Measurements from ENCODE around the gene CRY2.

Gene CRY2

GRCh38 chr11:45925550-45925949, 78.3 kb downstream of the CRY2 start:
- H3K9me3 ChIP-seq (ENCODE audit: control insufficient read depth, low read length) = no peaks in the 10 kb centered on the region
- no peak overlapping the region for H3K9ac ChIP-seq (ENCODE audit: low read length)
- H3K27me3 ChIP-seq (replicated peaks; ENCODE audit: control insufficient read depth, insufficient read depth, low read length) = peaks cover 29% of the 10 kb centered on the region
- no peaks in the 10 kb centered on the region for H3K36me3 ChIP-seq (ENCODE audit: control insufficient read depth, insufficient read depth, low read length, severe bottlenecking)
- no peak for DNase-seq (ENCODE audit: low read depth)
- H3K4me1 ChIP-seq (ENCODE audit: control insufficient read depth, insufficient read depth, low read length) = no peaks in the 10 kb centered on the region
- H3K4me3 ChIP-seq (ENCODE audit: low read length) = no peak overlapping the region

- no peaks in the 10 kb centered on the region for H3K9me3 ChIP-seq (ENCODE audit: control insufficient read depth, low read length)
- no peaks in the 10 kb centered on the region for H3K4me1 ChIP-seq (ENCODE audit: control insufficient read depth, insufficient read depth, low read length)
- no peaks in the 10 kb centered on the region for H3K36me3 ChIP-seq (ENCODE audit: control insufficient read depth, insufficient read depth, low read length, severe bottlenecking)
- no peak overlapping the region for H3K9ac ChIP-seq (ENCODE audit: low read length)
- H3K27me3 ChIP-seq (replicated peaks; ENCODE audit: control insufficient read depth, insufficient read depth, low read length) = peaks cover 29% of the 10 kb centered on the region
- DNase-seq (ENCODE audit: low read depth) = no peak
- no peak overlapping the region for H3K4me3 ChIP-seq (ENCODE audit: low read length)
Observed at GRCh38 chr11:45926001-45926401, 78.7 kb downstream of the CRY2 start.

DNA sequence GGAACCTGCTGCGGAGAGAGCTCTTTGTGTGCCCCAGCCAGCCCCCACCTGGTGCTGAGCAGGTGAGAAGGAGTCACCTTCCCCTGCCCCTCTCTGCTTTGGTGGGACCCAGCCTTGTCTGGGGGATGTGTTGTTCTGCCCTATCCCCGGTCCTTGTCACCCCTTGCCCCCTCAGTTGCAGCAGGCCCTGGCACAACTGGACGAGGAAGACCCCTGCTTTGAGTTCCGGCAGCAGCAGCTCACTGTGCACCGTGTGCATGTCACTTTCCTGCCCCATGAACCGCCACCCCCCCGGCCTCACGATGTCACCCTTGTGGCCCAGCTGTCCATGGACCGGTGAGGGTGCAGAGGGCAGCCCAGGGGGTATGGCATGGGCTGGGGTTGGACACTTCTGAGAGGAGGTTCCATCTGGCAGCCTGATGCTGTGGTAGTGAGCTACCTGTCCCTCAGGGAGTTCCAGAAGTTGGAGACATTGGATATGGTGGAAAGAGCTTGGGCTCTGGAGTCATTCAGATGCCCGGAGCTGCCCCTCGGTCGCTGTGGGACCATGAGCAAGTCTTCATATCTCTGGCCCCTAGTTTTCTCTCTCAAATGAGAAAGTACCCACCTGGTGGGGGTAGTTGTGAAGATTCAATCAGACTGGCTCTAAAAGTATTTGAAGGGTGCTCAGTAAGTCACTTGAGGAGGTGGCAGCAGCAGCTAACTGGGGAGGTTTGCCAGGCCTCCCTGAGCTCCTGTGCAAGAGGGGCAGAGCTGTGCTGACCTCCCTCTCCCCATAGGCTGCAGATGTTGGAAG, 79.5 kb downstream of the CRY2 start:
- peaks cover 4% of the 10 kb centered on the region for H3K4me1 ChIP-seq (ENCODE audit: control insufficient read depth, insufficient read depth, low read length)
- H3K4me3 ChIP-seq (ENCODE audit: low read length) = no peak overlapping the region
- H3K36me3 ChIP-seq (ENCODE audit: control insufficient read depth, insufficient read depth, low read length, severe bottlenecking) = no peaks in the 10 kb centered on the region
- no peaks in the 10 kb centered on the region for H3K9me3 ChIP-seq (ENCODE audit: control insufficient read depth, low read length)
- DNase-seq (ENCODE audit: low read depth) = no peak
- no peak overlapping the region for H3K9ac ChIP-seq (ENCODE audit: low read length)
- peaks cover 29% of the 10 kb centered on the region for H3K27me3 ChIP-seq (replicated peaks; ENCODE audit: control insufficient read depth, insufficient read depth, low read length)

DNA sequence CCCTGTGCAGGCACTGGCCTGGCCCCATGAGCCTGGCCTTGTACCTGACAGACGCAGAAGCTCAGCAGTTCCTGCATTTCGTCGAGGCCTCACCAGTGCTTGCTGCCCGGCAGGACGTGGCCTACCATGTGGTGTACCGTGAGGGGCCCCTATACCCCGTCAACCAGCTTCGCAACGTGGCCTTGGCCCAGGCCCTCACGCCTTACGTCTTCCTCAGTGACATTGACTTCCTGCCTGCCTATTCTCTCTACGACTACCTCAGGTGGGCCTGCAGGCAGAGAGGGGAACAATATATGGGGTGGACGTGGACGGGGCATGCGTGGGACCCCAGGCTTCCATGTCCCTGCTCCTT, 80.0 kb downstream of the CRY2 start:
- DNase-seq (ENCODE audit: low read depth) = no peak
- peaks cover 4% of the 10 kb centered on the region for H3K36me3 ChIP-seq (ENCODE audit: control insufficient read depth, insufficient read depth, low read length, severe bottlenecking)
- no peak overlapping the region for H3K9ac ChIP-seq (ENCODE audit: low read length)
- peaks cover 10% of the 10 kb centered on the region for H3K4me1 ChIP-seq (ENCODE audit: control insufficient read depth, insufficient read depth, low read length)
- no peak overlapping the region for H3K4me3 ChIP-seq (ENCODE audit: low read length)
- no peaks in the 10 kb centered on the region for H3K9me3 ChIP-seq (ENCODE audit: control insufficient read depth, low read length)
- H3K27me3 ChIP-seq (replicated peaks; ENCODE audit: control insufficient read depth, insufficient read depth, low read length) = peaks cover 29% of the 10 kb centered on the region

DNA sequence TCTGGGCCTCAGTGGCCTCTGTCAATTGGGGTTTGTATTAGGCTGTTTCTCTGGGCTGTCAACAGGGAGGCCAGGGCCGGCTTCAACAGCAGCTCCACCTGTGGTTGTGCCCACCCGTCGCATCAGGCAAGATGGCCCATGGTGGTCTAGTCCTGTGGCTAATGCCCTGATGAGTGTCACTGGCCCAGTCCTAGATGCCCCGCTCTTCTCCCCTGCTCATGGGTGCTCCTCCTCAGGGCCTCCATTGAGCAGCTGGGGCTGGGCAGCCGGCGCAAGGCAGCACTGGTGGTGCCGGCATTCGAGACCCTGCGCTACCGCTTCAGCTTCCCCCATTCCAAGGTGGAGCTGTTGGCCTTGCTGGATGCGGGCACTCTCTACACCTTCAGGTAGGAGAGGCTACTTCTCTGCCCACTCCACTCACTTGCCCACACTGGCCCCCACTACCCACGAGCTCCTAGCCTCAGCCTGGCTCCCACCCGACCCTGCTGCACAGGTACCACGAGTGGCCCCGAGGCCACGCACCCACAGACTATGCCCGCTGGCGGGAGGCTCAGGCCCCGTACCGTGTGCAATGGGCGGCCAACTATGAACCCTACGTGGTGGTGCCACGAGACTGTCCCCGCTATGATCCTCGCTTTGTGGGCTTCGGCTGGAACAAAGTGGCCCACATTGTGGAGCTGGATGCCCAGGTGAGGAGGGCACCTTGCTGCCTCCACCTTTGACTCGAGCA, 80.6 kb downstream of the CRY2 start:
- DNase-seq (ENCODE audit: low read depth) = no peak
- H3K27me3 ChIP-seq (replicated peaks; ENCODE audit: control insufficient read depth, insufficient read depth, low read length) = peaks cover 29% of the 10 kb centered on the region
- H3K36me3 ChIP-seq (ENCODE audit: control insufficient read depth, insufficient read depth, low read length, severe bottlenecking) = peaks cover 7% of the 10 kb centered on the region
- H3K4me3 ChIP-seq (ENCODE audit: low read length) = no peak overlapping the region
- no peaks in the 10 kb centered on the region for H3K9me3 ChIP-seq (ENCODE audit: control insufficient read depth, low read length)
- H3K9ac ChIP-seq (ENCODE audit: low read length) = no peak overlapping the region
- peaks cover 10% of the 10 kb centered on the region for H3K4me1 ChIP-seq (ENCODE audit: control insufficient read depth, insufficient read depth, low read length)

- H3K27me3 ChIP-seq (replicated peaks; ENCODE audit: control insufficient read depth, insufficient read depth, low read length) = peaks cover 23% of the 10 kb centered on the region
- no peak overlapping the region for H3K4me3 ChIP-seq (ENCODE audit: low read length)
- no peak for DNase-seq (ENCODE audit: low read depth)
- no peaks in the 10 kb centered on the region for H3K9me3 ChIP-seq (ENCODE audit: control insufficient read depth, low read length)
- H3K36me3 ChIP-seq (ENCODE audit: control insufficient read depth, insufficient read depth, low read length, severe bottlenecking) = peaks cover 16% of the 10 kb centered on the region
- H3K4me1 ChIP-seq (ENCODE audit: control insufficient read depth, insufficient read depth, low read length) = peaks cover 10% of the 10 kb centered on the region
- H3K9ac ChIP-seq (ENCODE audit: low read length) = no peak overlapping the region
Observed at GRCh38 chr11:45928535-45929215, 81.4 kb downstream of the CRY2 start.

DNA sequence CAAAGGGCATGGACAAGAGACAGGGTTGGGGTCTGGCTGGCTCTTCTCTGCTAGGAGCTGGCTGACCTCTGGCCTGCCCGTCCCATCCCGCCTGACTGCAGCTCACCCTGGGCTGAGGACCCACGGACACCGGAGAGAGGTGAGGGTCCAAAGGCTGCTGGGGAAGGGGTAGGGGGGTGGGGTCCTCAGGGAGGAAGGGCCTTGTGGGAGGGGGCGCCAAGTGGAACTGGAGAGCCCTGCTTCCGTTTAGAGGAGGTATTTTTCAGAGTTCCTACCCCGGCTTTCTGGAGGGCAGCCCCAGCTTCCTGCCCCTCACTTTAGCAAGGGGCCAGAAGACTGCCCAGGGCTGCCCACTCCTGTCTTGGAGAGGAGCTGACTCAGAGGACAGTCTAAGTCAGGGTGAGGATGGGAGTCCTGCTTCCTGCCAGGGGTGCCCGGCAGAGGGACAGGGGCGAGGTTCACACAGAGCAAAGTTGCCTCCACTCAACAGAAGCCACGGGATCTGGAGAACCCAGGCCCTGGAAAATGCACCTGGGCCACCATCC, 82.3 kb downstream of the CRY2 start:
- H3K27me3 ChIP-seq (replicated peaks; ENCODE audit: control insufficient read depth, insufficient read depth, low read length) = peaks cover 19% of the 10 kb centered on the region
- H3K9me3 ChIP-seq (ENCODE audit: control insufficient read depth, low read length) = no peaks in the 10 kb centered on the region
- DNase-seq (ENCODE audit: low read depth) = no peak
- no peak overlapping the region for H3K9ac ChIP-seq (ENCODE audit: low read length)
- H3K4me3 ChIP-seq (ENCODE audit: low read length) = no peak overlapping the region
- H3K4me1 ChIP-seq (ENCODE audit: control insufficient read depth, insufficient read depth, low read length) = peaks cover 10% of the 10 kb centered on the region
- H3K36me3 ChIP-seq (ENCODE audit: control insufficient read depth, insufficient read depth, low read length, severe bottlenecking) = peaks cover 24% of the 10 kb centered on the region

- H3K4me3 ChIP-seq (ENCODE audit: low read length) = no peak overlapping the region
- H3K9me3 ChIP-seq (ENCODE audit: control insufficient read depth, low read length) = no peaks in the 10 kb centered on the region
- no peak overlapping the region for H3K9ac ChIP-seq (ENCODE audit: low read length)
- no peak for DNase-seq (ENCODE audit: low read depth)
- peaks cover 10% of the 10 kb centered on the region for H3K4me1 ChIP-seq (ENCODE audit: control insufficient read depth, insufficient read depth, low read length)
- peaks cover 30% of the 10 kb centered on the region for H3K36me3 ChIP-seq (ENCODE audit: control insufficient read depth, insufficient read depth, low read length, severe bottlenecking)
- H3K27me3 ChIP-seq (replicated peaks; ENCODE audit: control insufficient read depth, insufficient read depth, low read length) = peaks cover 15% of the 10 kb centered on the region
Observed at GRCh38 chr11:45930031-45930794, 82.9 kb downstream of the CRY2 start.

DNA sequence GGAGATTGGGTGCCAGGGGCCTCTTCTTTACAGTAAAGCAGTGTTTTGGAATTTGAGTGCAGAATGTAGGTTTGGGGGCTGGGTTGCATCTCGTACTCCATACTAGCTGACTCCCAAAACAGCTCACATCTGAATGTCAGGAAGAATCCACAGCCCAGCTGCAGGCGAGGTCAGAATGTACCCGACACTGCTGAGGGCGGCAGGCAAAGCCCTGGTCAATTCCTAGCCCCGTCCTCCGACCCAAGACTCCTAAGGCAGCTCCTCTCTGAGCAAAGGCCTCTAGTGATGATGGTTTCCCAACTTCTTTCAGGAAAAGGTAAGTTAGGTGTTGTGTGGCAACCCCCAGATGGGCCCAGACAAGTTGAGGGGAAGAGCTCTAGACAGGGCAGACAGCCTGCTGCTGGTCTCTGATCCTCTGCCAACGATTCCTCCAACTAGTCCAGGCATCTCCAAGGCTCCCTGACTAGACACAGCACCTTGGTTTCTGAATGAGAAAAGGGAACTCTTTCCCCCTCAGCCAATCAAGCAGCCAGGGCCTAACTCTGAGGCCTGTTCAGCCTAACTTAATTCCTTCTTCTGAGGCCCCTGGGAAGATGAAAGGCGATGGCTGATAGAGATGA, 83.8 kb downstream of the CRY2 start:
- Histone ChIP-seq H3K4me3 (ENCODE audit: low read length) (no peak overlapping the region), H3K36me3 (ENCODE audit: control insufficient read depth, insufficient read depth, low read length, severe bottlenecking) (peaks cover 39% of the 10 kb centered on the region), H3K9ac (ENCODE audit: low read length) (no peak overlapping the region), H3K4me1 (ENCODE audit: control insufficient read depth, insufficient read depth, low read length) (peaks cover 10% of the 10 kb centered on the region), H3K9me3 (ENCODE audit: control insufficient read depth, low read length) (no peaks in the 10 kb centered on the region), H3K27me3 (replicated peaks; ENCODE audit: control insufficient read depth, insufficient read depth, low read length) (peaks cover 8% of the 10 kb centered on the region)
- DNase-seq (ENCODE audit: low read depth) = no peak

DNA sequence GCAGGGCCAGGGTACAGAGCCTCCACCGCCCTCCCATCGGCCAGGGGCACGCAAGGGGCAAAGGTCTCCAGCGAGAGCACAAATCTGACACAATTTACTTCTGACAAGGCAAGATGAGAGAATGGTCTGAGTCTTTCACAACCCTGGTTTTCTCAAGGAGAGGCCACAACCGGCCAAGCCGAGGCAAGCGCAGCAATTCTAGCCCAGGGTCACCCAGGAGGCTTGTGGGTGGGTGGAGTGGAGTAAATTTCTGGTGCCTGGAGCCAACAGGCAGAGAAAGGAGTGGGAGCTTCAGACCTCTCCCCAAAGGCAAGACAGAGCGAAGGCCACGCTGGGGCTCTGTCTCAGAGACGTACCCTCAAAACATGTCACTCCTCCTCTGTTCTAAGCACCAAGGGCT, 84.5 kb downstream of the CRY2 start:
- peak overlapping the region; percentile 10 for H3K9ac ChIP-seq (ENCODE audit: low read length)
- no peaks in the 10 kb centered on the region for H3K9me3 ChIP-seq (ENCODE audit: control insufficient read depth, low read length)
- H3K27me3 ChIP-seq (replicated peaks; ENCODE audit: control insufficient read depth, insufficient read depth, low read length) = peaks cover 1% of the 10 kb centered on the region
- no peak overlapping the region for H3K4me3 ChIP-seq (ENCODE audit: low read length)
- H3K36me3 ChIP-seq (ENCODE audit: control insufficient read depth, insufficient read depth, low read length, severe bottlenecking) = peaks cover 45% of the 10 kb centered on the region
- no peak for DNase-seq (ENCODE audit: low read depth)
- peaks cover 10% of the 10 kb centered on the region for H3K4me1 ChIP-seq (ENCODE audit: control insufficient read depth, insufficient read depth, low read length)
